H1 (cell line): ENCODE results near the gene NT5M. TPM values are rescaled to one million over a fixed set of nuclear protein-coding genes. Genes with fewer than 3 reads are reported as not detected.

Experiments used
- CTCF ChIA-PET: fragments of 300-600 bp; sonication (Branson Sonifier 250); formaldehyde crosslinking; loops from one replicate; lab custom pipeline; 2021; ENCODE audit not compliant: partially characterized antibody; lab: Charles Lee
- POLR2A ChIA-PET: fragments of 300-600 bp; sonication (Branson Sonifier 250); formaldehyde crosslinking; loops from one replicate; lab custom pipeline; 2021; ENCODE audit warnings: inconsistent platforms; ENCODE audit not compliant: partially characterized antibody; lab: Charles Lee
- DNase-seq, 2 experiments: peaks; one replicate each; pipeline versions ENCODE4 v3.0.0 to v3.0.0-alpha.2; 2010 to 2022; ENCODE audit warnings: low spot score in 2 of 2, low read depth in 1 of 2, mixed read lengths in 1 of 2
- FAIRE-seq: peaks from 2 replicates; lab custom pipeline; 2011; peaks lifted over from hg19 to GRCh38; lab: Jason Lieb, UNC
- H2AFZ ChIP-seq: 2 replicates; pipeline ENCODE4 v1.8.1; 2012; ENCODE audit warnings: low read length, inconsistent platforms
- H2AK5ac ChIP-seq: 2 replicates; pipeline ENCODE4 v1.6.1; 2013; ENCODE audit warnings: low read depth, low read length
- H2BK120ac ChIP-seq: replicated peaks from 2 replicates; pipeline ENCODE3; 2013; ENCODE audit warnings: low read depth, low read length, inconsistent platforms
- H2BK12ac ChIP-seq: 2 replicates; pipeline ENCODE4 v1.6.1; 2013; ENCODE audit warnings: low read depth, low read length
- H2BK15ac ChIP-seq: 2 replicates; pipeline ENCODE4 v1.6.1; 2013; ENCODE audit warnings: low read length
- H2BK20ac ChIP-seq: 2 replicates; pipeline ENCODE4 v1.6.1; 2013; ENCODE audit warnings: low read length
- H2BK5ac ChIP-seq: 2 replicates; pipeline ENCODE4 v1.6.1; 2013; ENCODE audit warnings: low read depth, low read length
- H3K14ac ChIP-seq: 2 replicates; pipeline ENCODE4 v1.6.1; 2013; ENCODE audit warnings: inconsistent platforms; ENCODE audit not compliant: insufficient read length
- H3K18ac ChIP-seq: 2 replicates; pipeline ENCODE4 v1.6.1; 2013; ENCODE audit warnings: low read length; ENCODE audit errors: extremely low read depth
- H3K23ac ChIP-seq: 2 replicates; pipeline ENCODE4 v1.6.1; 2013; ENCODE audit warnings: inconsistent platforms; ENCODE audit not compliant: insufficient read length
- H3K23me2 ChIP-seq: 2 replicates; pipeline ENCODE4 v1.6.1; 2013; ENCODE audit warnings: low read depth, low read length
- H3K27ac ChIP-seq: 2 replicates; pipeline ENCODE4 v1.6.1; 2011; ENCODE audit warnings: low read depth, low read length, inconsistent platforms
- H3K27me3 ChIP-seq, 4 experiments: replicated peaks in 1 of 4; 1 replicate in 1 of 4; 2 replicates in 3 of 4; pipeline versions ENCODE4 v1.6.1 to v1.8.1; 2011 to 2013; ENCODE audit warnings: low read length in 3 of 4, mild to moderate bottlenecking in 3 of 4, inconsistent platforms in 2 of 4, mixed read lengths in 2 of 4, moderate library complexity in 1 of 4; ENCODE audit not compliant: control insufficient read depth in 3 of 4, insufficient read depth in 3 of 4; ENCODE audit errors: extremely low read depth in 1 of 4
- H3K36me3 ChIP-seq, 4 experiments: 2 replicates each; pipeline versions ENCODE4 v1.6.1 to v1.8.1; 2011 to 2013; ENCODE audit warnings: mild to moderate bottlenecking in 4 of 4, low read length in 3 of 4, moderate library complexity in 2 of 4, control low read depth in 1 of 4, inconsistent platforms in 1 of 4; ENCODE audit not compliant: insufficient read depth in 4 of 4, control insufficient read depth in 2 of 4
- H3K4ac ChIP-seq: replicated peaks from 2 replicates; pipeline ENCODE3; 2013; ENCODE audit warnings: low read length, low read depth, mixed read lengths, inconsistent platforms; ENCODE audit not compliant: insufficient read length
- H3K4me1 ChIP-seq, 4 experiments: replicated peaks in 1 of 4; 1 replicate in 1 of 4; 2 replicates in 3 of 4; pipeline versions ENCODE4 v1.6.1 to v1.8.1; 2011 to 2013; ENCODE audit warnings: low read length in 3 of 4, inconsistent platforms in 2 of 4, mixed read lengths in 1 of 4; ENCODE audit not compliant: insufficient read depth in 4 of 4, control insufficient read depth in 3 of 4
- H3K4me2 ChIP-seq, 2 experiments: 2 replicates each; pipeline versions ENCODE4 v1.6.1 to v1.8.1; 2011 to 2013; ENCODE audit warnings: low read depth in 2 of 2, low read length in 2 of 2, control low read depth in 1 of 2, inconsistent platforms in 1 of 2, mild to moderate bottlenecking in 1 of 2; ENCODE audit not compliant: insufficient read depth in 1 of 2
- H3K4me3 ChIP-seq, 4 experiments: fragments of 200-600, 300-600 bp in 1 of 4; sonication (generic), shearing (Covaris generic), sonication (Bioruptor Twin) in 1 of 4; 2 replicates each; pipeline versions ENCODE4 v1.5.1 to v1.8.1; 2011 to 2016; ENCODE audit warnings: low read length in 4 of 4, low read depth in 3 of 4, control low read depth in 2 of 4, inconsistent platforms in 2 of 4, mild to moderate bottlenecking in 2 of 4, mixed read lengths in 1 of 4, moderate library complexity in 1 of 4; ENCODE audit not compliant: insufficient read depth in 2 of 4; ENCODE audit errors: extremely low read depth in 1 of 4
- H3K56ac ChIP-seq: replicated peaks from 2 replicates; pipeline ENCODE3; 2013; ENCODE audit warnings: low read depth, mild to moderate bottlenecking, mixed read lengths, low read length, inconsistent platforms; ENCODE audit not compliant: insufficient read length
- H3K79me1 ChIP-seq: 2 replicates; pipeline ENCODE4 v1.6.1; 2013; ENCODE audit warnings: low read depth, low read length, control low read depth
- H3K79me2 ChIP-seq, 2 experiments: 2 replicates each; pipeline versions ENCODE4 v1.6.1 to v1.8.1; 2012 to 2013; ENCODE audit warnings: low read length in 2 of 2, mild to moderate bottlenecking in 2 of 2, inconsistent platforms in 1 of 2; ENCODE audit not compliant: insufficient read depth in 2 of 2, control insufficient read depth in 1 of 2
- H3K9ac ChIP-seq, 4 experiments: replicated peaks in 1 of 4; 1 replicate in 1 of 4; 2 replicates in 3 of 4; pipeline versions ENCODE4 v1.6.1 to v1.8.1; 2011 to 2013; ENCODE audit warnings: low read depth in 3 of 4, low read length in 3 of 4, control low read depth in 2 of 4, mild to moderate bottlenecking in 2 of 4, moderate library complexity in 2 of 4, inconsistent platforms in 1 of 4; ENCODE audit errors: extremely low read depth in 1 of 4
- H3K9me3 ChIP-seq, 2 experiments: 2 replicates each; pipeline versions ENCODE4 v1.6.1 to v1.8.1; 2012 to 2013; ENCODE audit warnings: mild to moderate bottlenecking in 2 of 2, moderate library complexity in 2 of 2, control low read depth in 1 of 2, inconsistent platforms in 1 of 2, low read depth in 1 of 2, low read length in 1 of 2, mixed read lengths in 1 of 2; ENCODE audit not compliant: insufficient read depth in 2 of 2
- H4K20me1 ChIP-seq, 2 experiments: replicated peaks in 1 of 2; 2 replicates each; pipeline versions ENCODE3 to v1.8.1; 2011 to 2013; ENCODE audit warnings: inconsistent platforms in 2 of 2, low read length in 2 of 2, mild to moderate bottlenecking in 1 of 2; ENCODE audit not compliant: insufficient read depth in 2 of 2, control insufficient read depth in 1 of 2
- H4K5ac ChIP-seq: 2 replicates; pipeline ENCODE4 v1.6.1; 2013; ENCODE audit warnings: low read length, low read depth, mixed read lengths, inconsistent platforms; ENCODE audit not compliant: insufficient read length
- H4K8ac ChIP-seq: 2 replicates; pipeline ENCODE4 v1.8.0; 2013; ENCODE audit warnings: mild to moderate bottlenecking, moderate library complexity, low read length, inconsistent platforms; ENCODE audit not compliant: insufficient read depth; ENCODE audit errors: extremely low read depth
- H4K91ac ChIP-seq: replicated peaks from 2 replicates; pipeline ENCODE3; 2013; ENCODE audit warnings: low read length, mixed read lengths, inconsistent platforms; ENCODE audit not compliant: insufficient read length
- CEBPB ChIP-seq: IDR thresholded peaks from 2 replicates; pipeline ENCODE4 v1.6.1; 2012; ENCODE audit warnings: low read depth, low read length
- TEAD4 ChIP-seq: IDR thresholded peaks from 2 replicates; pipeline ENCODE4 v1.6.1; 2012; ENCODE audit warnings: low read depth, low read length, inconsistent platforms, mixed read lengths
- whole genome bisulfite sequencing, 2 experiments: shearing (Covaris generic) in 1 of 2; methylation state at CpG; one replicate each; pipeline versions ENCODE4 v1.1.6 to v1.1.7; 2013 to 2015; ENCODE audit warnings: low lambda C conversion rate in 2 of 2, mixed read lengths in 2 of 2, inconsistent platforms in 1 of 2, low coverage in 1 of 2, missing lambda C conversion rate in 1 of 2; ENCODE audit not compliant: insufficient replicate concordance in 2 of 2, insufficient coverage in 1 of 2, insufficient read length in 1 of 2; ENCODE audit errors: extremely low coverage in 1 of 2, missing lambda C conversion rate in 1 of 2; 5-methylcytosine and 5-hydroxymethylcytosine counted together
- polyA plus RNA-seq, 7 experiments: library from polyadenylated mRNA; depleted of rRNA in 3 of 7; stranded (reverse) in 5 of 7; unstranded in 2 of 7; fragments of >200 nt in 5 of 7; fragments of 200-250 nt in 2 of 7; gene quantifications; 1 replicate in 5 of 7; 2 replicates in 1 of 7; 4 replicates in 1 of 7; pipeline versions ENCODE4 v1.2.1 to v1.2.3, GENCODE V29; 2011 to 2013; ENCODE audit warnings: missing spikeins in 2 of 7, mixed read lengths in 2 of 7
- total RNA-seq: library from RNA; stranded (reverse); fragmentation: NEBNext Ultra II Directional; extraction: Animal tissue kit (Norgen Biotek cat#: 25700); gene quantifications from 2 replicates; pipeline ENCODE4 v1.2.1, GENCODE V29; 2021

NT5M gene
- total and polyA plus RNA-seq, 2 of the 8 experiments (the other 6 are each of a cell fraction or from before 2014, with no cell fraction given): 7.6 to 18.2 TPM

DNA sequence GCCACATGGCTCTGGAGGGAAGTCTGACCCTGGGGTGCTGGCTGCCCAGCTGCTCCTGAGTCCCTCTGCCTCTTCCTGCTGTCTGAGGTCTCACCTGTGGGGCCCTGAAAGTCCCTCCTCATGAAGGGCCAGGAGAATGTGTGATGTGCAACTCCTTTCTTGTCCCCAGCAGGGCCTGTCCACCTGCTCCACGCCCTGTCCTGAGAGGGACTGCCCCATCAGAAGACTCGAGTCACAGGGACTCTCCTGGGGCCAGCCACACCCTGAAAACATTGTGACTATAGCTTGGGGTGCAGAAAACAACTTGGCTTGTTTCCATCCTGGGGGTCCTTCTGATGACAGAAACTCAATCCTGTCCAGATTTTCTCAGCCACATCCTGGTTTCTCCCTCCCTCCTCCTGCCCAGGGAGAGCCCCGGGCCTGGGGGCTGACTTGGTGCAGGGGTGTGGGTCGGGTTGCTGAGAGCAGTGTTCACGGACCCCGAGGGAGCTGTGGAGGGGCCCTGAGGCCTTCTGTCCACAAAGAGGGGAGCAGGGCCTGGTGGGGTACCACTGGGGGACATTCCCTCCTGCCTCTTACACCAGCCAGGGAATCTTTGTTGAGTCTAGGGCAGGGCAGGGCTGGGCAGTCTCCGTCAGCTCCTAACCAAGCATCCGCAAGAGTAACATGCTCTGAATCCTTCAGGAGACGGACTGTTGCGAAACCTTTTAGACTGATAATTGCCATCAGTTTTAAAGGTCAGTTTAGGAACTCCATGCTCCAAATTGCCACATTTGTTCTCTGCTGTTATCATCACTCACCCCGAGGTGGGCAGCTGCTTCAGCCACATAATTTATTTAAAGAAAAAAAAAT lies 45.9 kb downstream of the NT5M start:
- H3K23me2 ChIP-seq: no peaks in the 10 kb centered on the region; the same call in 1 of the 2 replicates
- H3K4me1 ChIP-seq: peaks cover 0 to 9% (median 8%) of the 10 kb centered on the region in 4 experiments; a peak in 5 of 7 replicates
- FAIRE-seq: no peak
- POLR2A ChIA-PET: interaction anchor here (1.4 kb wide), 1 partner anchor 147 kb away, joined by 7 read pairs; the partner anchor contains the start of gene RASD1
- H3K14ac ChIP-seq: no peak overlapping the region
- no peak overlapping the region for H3K56ac ChIP-seq
- peak overlapping the region; percentile 18; the same call in 1 of the 2 replicates for H2BK20ac ChIP-seq
- no peak overlapping the region for H3K4me2 ChIP-seq
- no peak overlapping the region for H2AK5ac ChIP-seq
- H3K9ac ChIP-seq: no peak overlapping the region
- no peak overlapping the region for H4K8ac ChIP-seq
- WGBS, 2 experiments: 84% methylated on average over 11 of the region's 11 CpGs; no CpG with 5 or more reads in 1 of the 2 experiments
- no peaks in the 10 kb centered on the region for H3K79me1 ChIP-seq
- H2BK120ac ChIP-seq: no peak overlapping the region
- H4K20me1 ChIP-seq: no peaks in the 10 kb centered on the region
- no peak overlapping the region for H3K23ac ChIP-seq
- H3K79me2 ChIP-seq: no peaks in the 10 kb centered on the region
- H3K4ac ChIP-seq: no peak overlapping the region
- no peaks in the 10 kb centered on the region for H3K27me3 ChIP-seq
- H3K18ac ChIP-seq: no peak overlapping the region; the same call in 1 of the 2 replicates
- CTCF ChIA-PET: interaction anchor here (0.7 to 8.0 kb wide), 9 partner anchors 18 to 342 kb away, joined by 3 to 94 read pairs (median 3); no protein-coding TSS in a partner anchor
- H2BK5ac ChIP-seq: no peak overlapping the region
- H3K4me3 ChIP-seq: no peak overlapping the region
- TF ChIP-seq CEBPB (peak; percentile 88), TEAD4 (no peak)
- TF ChIP-seq, all 59 proteins: peak for 1
- no peaks in the 10 kb centered on the region for H3K9me3 ChIP-seq
- no peak overlapping the region for H2BK15ac ChIP-seq
- H3K27ac ChIP-seq: no peak overlapping the region
- H3K36me3 ChIP-seq: no peaks in the 10 kb centered on the region
- no peak overlapping the region for H2BK12ac ChIP-seq
- DNase-seq: no peak
- no peak overlapping the region for H2AFZ ChIP-seq
- no peak overlapping the region for H4K5ac ChIP-seq
- H4K91ac ChIP-seq: no peak overlapping the region
